ENCODE results near the gene ANKMY2.
"Not testable (repeated sequence)": the region's sequence is repeated elsewhere in the genome, so short reads cannot be mapped to it uniquely, and the experiment has no call there.

ANKMY2 gene

DNA sequence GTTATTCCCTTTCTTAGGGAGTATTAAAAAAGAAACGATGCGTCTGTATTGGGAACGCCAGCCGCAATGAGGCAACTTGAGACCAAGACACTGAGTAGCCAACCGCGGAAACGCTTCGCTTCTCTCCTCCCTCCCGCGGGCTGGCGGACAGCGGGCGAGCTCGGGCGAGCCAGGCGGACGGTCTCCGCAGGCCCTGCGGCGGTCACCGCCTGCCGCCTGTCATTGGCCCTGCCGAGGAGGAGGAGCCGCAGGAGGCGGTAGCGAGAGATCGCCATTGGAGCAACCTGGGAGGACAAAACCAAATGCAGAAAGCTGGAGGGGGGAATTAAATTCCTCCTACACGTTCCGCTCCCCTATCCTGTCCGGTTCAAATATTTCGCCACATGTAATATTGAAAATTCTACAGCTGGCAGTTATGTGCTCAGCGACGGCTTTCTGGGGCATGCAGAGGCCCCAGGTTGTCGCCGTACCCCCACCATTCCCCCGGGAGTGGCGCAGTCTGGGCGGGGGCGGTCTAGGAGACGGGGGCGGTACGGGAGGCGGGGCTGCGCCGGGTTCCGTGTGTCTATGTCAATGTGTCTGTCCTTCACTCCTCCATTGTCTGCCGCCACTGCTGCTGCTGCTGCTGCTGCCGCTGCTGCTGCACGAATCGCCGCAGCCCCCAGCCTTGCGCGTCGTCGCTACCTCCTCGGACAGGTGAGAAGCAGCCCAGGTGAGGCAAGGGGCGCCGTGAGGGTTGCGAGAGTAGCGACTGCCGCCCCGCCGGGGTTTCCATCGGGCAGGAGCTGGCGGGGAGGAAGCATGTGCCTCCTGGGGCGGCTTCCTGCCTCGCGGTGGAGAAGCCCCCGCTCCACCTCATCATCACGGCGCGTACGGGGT lies at the start of gene ANKMY2, which contains the start of gene BZW2:
Gene ANKMY2 (minus strand): TSS at position 162 of the 879 bp plus-strand sequence. CDS start 181 bp downstream, outside the sequence.
Gene BZW2 (plus strand): TSS at position 589 of the 879 bp plus-strand sequence. CDS start 19,263 bp downstream, outside the sequence.
- peak; percentile 88 for DNase-seq

- no peak for DNase-seq
Measured at GRCh38 chr7:16694806-16695205, 49.3 kb upstream of the ANKMY2 start.

DNA sequence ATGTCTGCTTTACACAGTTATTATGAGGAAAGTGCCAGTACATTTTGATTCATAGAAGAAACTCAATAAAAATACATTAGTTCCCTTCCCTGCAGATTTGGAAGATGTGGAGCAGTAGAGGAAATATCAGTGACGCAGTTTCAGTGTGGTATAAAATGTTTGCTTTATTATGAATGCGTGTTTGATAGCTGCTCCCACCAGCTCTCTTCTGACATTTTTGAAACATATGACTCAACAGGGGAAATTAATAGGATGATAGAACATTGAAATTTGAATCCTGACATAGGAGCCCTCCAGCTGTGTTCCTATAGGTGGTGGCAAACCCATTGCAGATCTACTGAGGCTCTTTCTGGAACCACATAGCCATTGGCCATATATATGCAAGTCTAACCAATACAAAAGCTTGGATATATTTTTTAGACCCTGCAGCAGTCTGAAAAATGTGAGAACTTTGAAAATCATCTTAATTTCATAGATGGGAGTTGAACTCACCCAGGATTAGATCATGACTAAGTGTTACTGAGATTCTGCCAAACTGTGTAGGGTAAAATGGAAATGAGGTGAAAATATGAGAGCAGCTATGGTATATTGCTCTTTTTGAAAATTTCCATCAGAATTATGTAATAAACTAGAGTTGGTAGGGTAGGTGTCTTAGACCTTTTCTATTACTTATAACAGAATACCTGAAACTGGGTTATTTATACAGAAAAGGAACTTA lies 48.2 kb upstream of the ANKMY2 start:
- DNase-seq = no peak

DNA sequence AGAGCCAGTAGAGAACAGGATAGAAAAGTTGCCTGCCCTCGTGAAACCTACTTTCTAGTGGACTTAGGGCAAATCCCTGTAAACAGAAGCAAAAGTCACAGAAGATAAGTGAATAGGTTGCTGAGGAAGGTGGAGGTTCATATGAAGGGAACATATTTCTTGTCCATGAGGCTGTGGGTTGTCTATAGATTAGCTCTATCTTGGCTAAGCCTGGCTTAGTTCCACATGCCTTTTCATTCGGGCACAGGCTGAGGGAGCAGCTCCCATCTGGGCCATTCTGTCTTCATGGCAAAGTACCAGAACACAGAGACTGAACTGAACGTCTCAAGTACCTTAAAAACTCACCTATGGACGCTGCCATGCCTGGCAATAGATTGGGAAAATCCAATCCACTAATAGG lies 45.7 kb upstream of the ANKMY2 start:
- no peak for DNase-seq

GRCh38 chr7:16688249-16688648 lies 42.7 kb upstream of the ANKMY2 start:
- no peak for DNase-seq

GRCh38 chr7:16685535-16685934 lies 40.0 kb upstream of the ANKMY2 start:
- DNase-seq = no peak

DNA sequence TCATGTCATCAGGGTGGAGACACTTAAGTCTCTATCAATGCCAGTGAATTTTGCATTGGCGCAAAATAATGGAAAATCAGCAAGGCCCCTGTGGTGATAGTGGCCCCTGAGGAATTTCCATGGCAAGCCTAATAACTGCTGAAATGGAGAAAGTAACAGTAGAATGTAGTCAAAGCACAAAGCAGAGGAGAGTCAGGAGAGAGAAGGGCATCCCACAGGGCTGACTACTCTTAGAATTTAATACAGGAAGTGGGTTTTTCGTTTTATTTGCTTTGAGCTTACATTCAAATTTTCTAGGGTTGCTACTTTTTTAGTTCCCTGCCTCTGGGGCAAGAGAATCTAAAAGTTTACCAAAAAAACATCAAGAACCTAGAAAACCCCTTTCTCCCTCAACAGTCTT lies 39.4 kb upstream of the ANKMY2 start:
- DNase-seq = no peak

DNA sequence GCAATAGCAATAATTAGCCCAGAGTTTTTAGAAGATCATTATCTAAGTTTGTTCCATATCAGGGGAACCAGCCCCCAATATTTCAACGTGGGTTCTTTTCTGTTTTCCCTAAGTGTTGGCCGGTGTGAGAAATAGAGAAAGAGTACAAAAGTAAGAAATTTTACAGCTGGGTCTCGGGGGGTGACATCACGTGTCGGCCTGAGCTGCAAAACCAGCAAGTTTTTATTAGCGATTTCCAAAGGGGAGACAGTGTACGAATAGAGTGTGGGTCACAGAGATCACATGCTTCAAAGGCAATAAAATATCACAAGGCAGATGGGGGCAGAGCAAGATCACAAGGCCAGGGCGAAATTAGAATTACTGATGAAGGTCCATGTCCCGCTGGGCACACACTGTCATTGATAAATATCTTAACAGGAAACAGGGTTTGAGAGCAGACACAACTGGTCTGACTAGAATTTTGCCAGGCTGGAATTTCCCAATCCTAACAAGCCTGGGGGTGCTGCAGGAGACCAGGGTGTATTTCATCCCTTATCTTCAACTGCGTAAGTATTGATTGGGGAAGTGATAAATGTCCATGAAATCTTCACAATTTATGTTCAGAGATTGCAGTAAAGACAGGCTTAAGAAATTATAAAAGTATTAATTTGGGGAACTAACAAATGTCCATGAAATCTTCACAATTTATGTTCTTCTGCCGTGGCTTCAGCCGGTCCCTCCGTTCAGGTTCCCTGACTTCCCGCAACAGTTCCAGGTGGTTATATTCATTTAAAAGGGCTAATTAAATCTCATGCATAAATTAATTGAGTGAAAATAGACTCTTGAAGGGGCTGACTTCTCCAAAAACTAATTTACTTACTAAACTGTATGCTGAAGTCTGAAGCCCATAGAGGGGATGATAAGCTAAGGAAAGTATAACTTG lies 33.4 kb upstream of the ANKMY2 start:
- not testable (repeated sequence) for DNase-seq

- DNase-seq = no peak
Measured at GRCh38 chr7:16677978-16678494, 32.5 kb upstream of the ANKMY2 start.

- DNase-seq = no peak
Measured at GRCh38 chr7:16675277-16675676, 29.7 kb upstream of the ANKMY2 start.

- DNase-seq = no peak
Measured at GRCh38 chr7:16671811-16672210, 26.3 kb upstream of the ANKMY2 start.

GRCh38 chr7:16670731-16671344 lies 25.3 kb upstream of the ANKMY2 start:
- no peak for DNase-seq

GRCh38 chr7:16670021-16670420 lies 24.5 kb upstream of the ANKMY2 start:
- no peak for DNase-seq

DNA sequence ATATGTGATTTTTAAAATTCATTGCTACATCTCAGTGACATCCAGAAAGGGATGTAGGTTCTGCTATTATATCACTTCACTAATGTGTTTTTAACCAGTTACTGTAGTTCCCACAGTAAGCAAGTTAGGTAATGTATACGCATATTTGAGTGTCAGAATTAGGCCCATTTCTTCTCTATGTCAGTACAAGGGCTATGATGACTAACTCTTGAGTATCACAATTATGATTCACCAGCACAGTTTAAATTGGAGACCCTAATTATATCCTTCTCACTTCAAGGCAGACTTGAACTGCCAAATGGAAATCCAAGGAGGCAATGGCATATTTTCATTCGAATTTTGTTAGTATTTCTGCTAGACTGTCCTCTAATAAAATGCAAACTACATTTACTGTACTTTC lies 24.0 kb upstream of the ANKMY2 start:
- DNase-seq = no peak

- DNase-seq = no peak
Measured at GRCh38 chr7:16668978-16669377, 23.4 kb upstream of the ANKMY2 start.

GRCh38 chr7:16668049-16668858 lies 22.7 kb upstream of the ANKMY2 start:
- no peak for DNase-seq

- DNase-seq = no peak
Measured at GRCh38 chr7:16667355-16667754, 21.8 kb upstream of the ANKMY2 start.

GRCh38 chr7:16661924-16662323 lies 16.4 kb upstream of the ANKMY2 start:
- no peak for DNase-seq

DNA sequence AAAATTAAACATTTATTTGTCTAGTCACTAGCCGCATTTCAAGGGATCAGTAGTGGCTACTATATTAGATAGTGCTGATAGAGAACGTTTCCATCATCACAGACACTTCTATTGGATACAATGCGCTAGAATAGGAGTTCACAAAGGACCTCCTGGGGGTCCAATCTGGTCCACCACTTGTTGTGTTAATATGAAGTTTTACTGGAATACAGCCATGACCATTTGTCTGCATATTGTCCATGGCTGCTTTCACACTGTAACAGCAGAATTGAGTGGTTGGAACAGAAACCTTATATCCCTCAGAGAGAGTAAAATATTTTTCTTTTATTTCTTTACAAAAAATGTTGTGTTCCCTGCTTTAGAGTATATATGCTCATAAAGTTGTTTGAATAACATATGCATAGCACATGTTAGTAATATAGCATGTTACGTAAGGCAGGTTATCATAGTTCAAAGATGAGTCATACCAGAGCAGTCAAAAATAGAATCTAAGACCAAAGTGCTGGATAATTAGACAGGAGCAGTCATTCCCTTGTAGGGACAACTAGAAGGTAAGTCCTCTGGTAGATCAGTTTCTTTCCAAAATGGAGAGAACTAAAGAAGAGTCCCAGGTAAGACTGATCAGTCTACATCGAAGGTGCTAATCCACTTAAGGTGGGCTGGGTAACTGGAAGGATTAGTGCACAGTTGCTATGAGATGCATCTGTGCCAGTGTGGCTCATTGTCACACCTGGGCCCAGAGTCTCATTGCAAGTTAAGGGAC lies 15.3 kb upstream of the ANKMY2 start:
- no peak for DNase-seq

GRCh38 chr7:16659854-16660497 lies 14.4 kb upstream of the ANKMY2 start:
- DNase-seq = not testable (repeated sequence)

All from NCI-H2081 treated with DMSO at 0.1 percent for 48 hours (cell line).